ENCODE measurements around the gene CNRIP1.
A peak's percentile ranks its signal among the peaks of the same experiment; 100 is the strongest.

CNRIP1 gene

GRCh38 chr2:68253219-68254068 is 66.3 kb downstream of the CNRIP1 start:
- TF ChIP-seq CTCF (IDR thresholded peaks at IDR 0.05): no peak

GRCh38 chr2:68252400-68253218 is 67.1 kb downstream of the CNRIP1 start, which contains the start of gene PPP3R1:
Gene PPP3R1, minus strand, starts transcription at chr2:68252532. Its CDS starts 405 bp downstream, at chr2:68252127.
- no peak for TF ChIP-seq CTCF (IDR thresholded peaks at IDR 0.05)

- no peak for TF ChIP-seq CTCF (IDR thresholded peaks at IDR 0.05)
Observed at GRCh38 chr2:68251855-68252399, 67.8 kb downstream of the CNRIP1 start.

GRCh38 chr2:68251187-68251854 is 68.4 kb downstream of the CNRIP1 start:
- TF ChIP-seq CTCF (IDR thresholded peaks at IDR 0.05): peak; percentile 44

GRCh38 chr2:68250652-68251186 is 69.0 kb downstream of the CNRIP1 start:
- TF ChIP-seq CTCF (IDR thresholded peaks at IDR 0.05): no peak

GRCh38 chr2:68250196-68250595 is 69.6 kb downstream of the CNRIP1 start:
- no peak for TF ChIP-seq CTCF (IDR thresholded peaks at IDR 0.05)

- no peak for TF ChIP-seq CTCF (IDR thresholded peaks at IDR 0.05)
Observed at GRCh38 chr2:68248806-68249205, 70.9 kb downstream of the CNRIP1 start.
